Small intestine (tissue), 7 donors: Measurements from ENCODE around the gene CFAP57. TPM values are rescaled to one million over a fixed set of nuclear protein-coding genes. Genes with fewer than 3 reads are reported as not detected.

Experiments
- DNase-seq, 2 donors: peaks; one replicate each; pipeline versions ENCODE4 v3.0.0 to v3.0.0-alpha.2; 2013
- FAIRE-seq: peaks from 2 replicates; lab custom pipeline; 2012; peaks lifted over from hg19 to GRCh38; lab: Jason Lieb, UNC
- H3K27ac ChIP-seq, 3 donors: one replicate each; pipeline ENCODE4 v1.5.1; 2013; ENCODE audit warnings: low read length in 2 of 3, mild to moderate bottlenecking in 2 of 3, control low read depth in 1 of 3, inconsistent platforms in 1 of 3, low read depth in 1 of 3, moderate library complexity in 1 of 3
- H3K27me3 ChIP-seq, 3 donors: one replicate each; pipeline ENCODE4 v1.6.1; 2013; ENCODE audit warnings: low read length in 3 of 3, inconsistent platforms in 1 of 3; ENCODE audit not compliant: control insufficient read depth in 3 of 3, insufficient read depth in 3 of 3
- H3K36me3 ChIP-seq, 3 donors: one replicate each; pipeline ENCODE4 v1.6.1; 2013; ENCODE audit warnings: low read length in 3 of 3, inconsistent platforms in 1 of 3, low read depth in 1 of 3, mild to moderate bottlenecking in 1 of 3, moderate library complexity in 1 of 3; ENCODE audit not compliant: control insufficient read depth in 3 of 3, insufficient read depth in 2 of 3
- H3K4me1 ChIP-seq, 3 donors: one replicate each; pipeline ENCODE4 v1.6.1; 2013; ENCODE audit warnings: low read length in 2 of 3, inconsistent platforms in 1 of 3, low read depth in 1 of 3, mild to moderate bottlenecking in 1 of 3, moderate library complexity in 1 of 3; ENCODE audit not compliant: control insufficient read depth in 3 of 3, insufficient read depth in 2 of 3
- H3K4me3 ChIP-seq, 3 donors: one replicate each; pipeline ENCODE4 v1.5.1; 2013; ENCODE audit warnings: low read length in 3 of 3, control low read depth in 1 of 3, inconsistent platforms in 1 of 3, low read depth in 1 of 3, mild to moderate bottlenecking in 1 of 3, moderate library complexity in 1 of 3
- H3K9me3 ChIP-seq, 2 donors: one replicate each; pipeline ENCODE4 v1.6.1; 2013; ENCODE audit warnings: low read depth in 1 of 2, low read length in 1 of 2; ENCODE audit not compliant: control insufficient read depth in 2 of 2, insufficient read depth in 1 of 2
- WGBS, 3 donors: extraction: QIAGEN DNeasy Blood & Tissue Kit; methylation state at CpG; one replicate each; pipeline ENCODE4 v1.1.7; 2013; 5-methylcytosine and 5-hydroxymethylcytosine counted together
- polyA plus RNA-seq, 4 donors: library from polyadenylated mRNA; stranded (reverse) in 3 of 4; unstranded in 1 of 4; fragments of 200-250 nt in 3 of 4; fragments of 120-200 nt in 1 of 4; gene quantifications; one replicate each; pipeline versions ENCODE4 v1.2.1 to v1.2.3, GENCODE V29; 2013
- donor health status: healthy with polysubstance abuse.
- donor health status: control.
- donor health status: control.
- donor health status: Bipolar disorder and iron deficiency.
- donor health status: healthy.

CFAP57 gene
- polyA plus RNA-seq, 4 donors: 0.03 to 0.31 TPM; not detected in 2

DNA sequence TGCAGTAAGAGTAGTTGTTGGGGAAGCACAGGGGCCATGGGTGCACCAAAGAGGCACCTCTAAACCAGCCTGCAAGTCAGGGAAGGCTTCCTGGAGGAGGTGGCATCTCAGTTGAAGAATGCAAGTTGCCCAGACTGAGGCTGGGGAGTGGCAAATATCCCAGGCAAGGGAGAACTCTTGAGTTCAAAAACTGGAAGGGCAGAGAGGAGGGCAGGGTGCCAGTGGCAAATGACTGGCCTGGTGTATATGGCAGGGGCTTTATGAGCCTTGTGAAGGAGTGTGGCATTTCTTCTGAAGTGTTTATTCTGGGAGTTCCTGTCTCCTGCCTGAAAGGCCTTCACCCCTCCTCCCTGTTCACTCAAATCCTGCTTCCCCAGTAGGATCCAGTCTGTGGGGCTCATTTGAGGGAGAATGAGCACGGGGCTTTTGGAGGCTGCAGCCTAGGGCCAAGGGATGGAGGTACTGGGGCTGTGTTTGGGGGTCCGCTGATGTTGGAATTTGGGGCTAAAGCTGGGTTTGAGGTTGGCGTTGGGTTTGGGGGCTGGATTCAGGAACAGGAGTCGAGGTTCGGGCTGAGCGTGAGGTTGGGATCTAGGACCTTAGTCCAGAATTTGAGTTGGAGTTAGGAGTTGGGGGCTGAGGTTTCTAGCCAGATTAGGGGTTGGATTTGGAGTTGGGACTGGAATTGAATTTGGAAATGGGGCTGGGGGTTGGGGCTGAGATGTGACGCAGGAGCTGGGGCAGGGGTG, 97.7 kb downstream of the CFAP57 start, which contains the start of gene TMEM125:
Gene TMEM125 (plus strand): TSS at position 357 of the 749 bp plus-strand sequence. CDS start 2,740 bp downstream, outside the sequence.
- FAIRE-seq: no peak

DNA sequence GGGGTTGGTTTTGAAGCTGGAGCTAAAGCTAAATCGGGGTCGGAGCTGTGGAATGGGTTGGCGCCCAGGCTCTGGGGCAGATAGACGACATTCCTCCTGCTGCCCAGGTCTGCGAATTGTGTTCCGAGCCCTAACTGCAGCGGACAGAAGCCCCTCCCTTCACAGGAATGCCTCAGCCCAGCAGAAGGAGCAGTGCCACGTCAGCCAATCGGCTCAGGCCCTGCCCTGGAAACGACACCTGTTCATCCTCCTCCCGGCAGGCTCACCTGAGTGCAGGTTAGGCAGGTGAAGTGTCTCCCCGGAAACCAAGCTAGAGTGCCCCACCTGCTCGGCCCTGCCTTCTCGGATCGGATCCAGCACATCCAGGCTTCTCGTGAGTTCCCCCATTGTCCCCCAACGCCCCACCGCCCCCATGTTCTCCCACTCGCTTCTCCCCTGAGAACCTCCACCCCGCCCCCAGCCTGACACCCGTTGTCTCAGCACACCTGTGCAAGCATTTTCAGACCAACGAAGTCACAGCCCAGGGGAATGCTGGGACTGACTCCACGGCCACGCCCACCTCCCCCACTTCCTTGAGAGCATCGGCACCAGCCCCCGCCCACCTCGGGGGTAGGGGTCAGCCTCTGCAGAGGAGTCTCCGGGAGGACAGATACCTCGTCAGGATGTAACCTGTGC, 98.4 kb downstream of the CFAP57 start:
- FAIRE-seq (no peak), DNase-seq (peak; percentile 94 to 97)
- H3K27ac ChIP-seq: peak overlapping the region; percentile 84 to 91 (median 87)
- H3K9me3 ChIP-seq: no peaks in the 10 kb centered on the region
- no peaks in the 10 kb centered on the region for H3K27me3 ChIP-seq
- peaks cover 4 to 41% (median 4%) of the 10 kb centered on the region in 3 donors for H3K4me1 ChIP-seq
- peaks cover 0 to 17% (median 0%) of the 10 kb centered on the region in 3 donors for H3K36me3 ChIP-seq
- 2 to 7% (median 6%) methylated on average over 28 to 29 of the region's 29 CpGs for WGBS, 3 donors
- H3K4me3 ChIP-seq: peak overlapping the region in 2 of 3 donors; percentile 47 to 55

More for the DNA sequence above, 97.7 kb downstream of the CFAP57 start, which contains the start of gene TMEM125:
- Histone ChIP-seq H3K9me3 (no peaks in the 10 kb centered on the region), H3K27me3 (no peaks in the 10 kb centered on the region), H3K4me1 (peaks cover 4 to 38% (median 4%) of the 10 kb centered on the region in 3 donors), H3K36me3 (peaks cover 0 to 17% (median 0%) of the 10 kb centered on the region in 3 donors), H3K4me3 (peak within 1 kb of the TSS in 2 of 3 donors; percentile 47 to 55), H3K27ac (peak within 1 kb of the TSS; percentile 84 to 91 (median 87))
- whole genome bisulfite sequencing, 3 donors: 64 to 81% (median 66%) methylated on average over 7 of the region's 7 CpGs
- peak in 1 of 2 donors; percentile 59 for DNase-seq

DNA sequence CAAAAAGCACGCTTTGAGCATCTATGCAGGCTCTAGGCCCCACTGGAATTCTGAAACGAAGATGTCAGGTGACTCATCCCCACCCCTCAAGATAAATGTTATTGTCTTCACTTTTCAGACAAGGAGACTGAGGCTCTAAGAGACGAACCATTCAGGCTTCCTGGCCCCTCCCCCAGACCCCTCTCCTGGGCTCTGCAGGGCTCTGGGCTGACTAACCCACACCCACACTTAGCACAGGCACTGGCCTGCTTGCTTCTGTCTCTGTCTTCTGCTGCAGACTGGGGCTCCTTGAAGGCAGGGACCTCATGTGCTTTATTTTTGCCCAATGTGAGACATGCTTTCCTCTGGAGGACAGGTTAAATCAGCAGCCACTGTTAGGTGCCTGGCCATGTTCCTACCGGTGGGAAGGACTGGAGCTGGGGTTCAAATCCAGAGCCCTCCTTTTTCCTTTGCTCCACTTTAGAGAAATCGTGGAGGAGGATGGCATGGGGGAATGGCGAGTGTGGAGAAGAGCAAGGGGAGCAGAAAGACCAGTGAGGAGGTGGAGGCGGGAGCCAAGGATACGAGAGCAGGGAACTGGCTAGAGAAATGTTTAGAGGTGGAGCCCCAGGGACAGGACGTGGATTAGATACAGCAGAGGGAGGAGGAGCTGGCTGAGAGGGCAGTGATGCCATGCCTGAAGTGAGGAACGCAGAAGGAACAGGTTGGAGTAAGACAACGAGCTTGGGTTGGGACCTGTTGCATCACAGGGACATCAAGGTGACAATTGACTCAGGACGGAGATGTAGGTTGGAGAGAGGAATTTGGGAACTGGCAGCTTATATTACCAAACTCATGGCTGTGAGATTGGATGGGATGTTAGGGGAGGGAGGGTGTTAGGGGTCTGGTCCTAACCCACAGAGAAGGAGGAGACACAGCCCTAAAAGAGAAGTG, 99.3 kb downstream of the CFAP57 start:
- 46 to 69% (median 54%) methylated on average over 12 of the region's 12 CpGs for WGBS, 3 donors
- Histone ChIP-seq H3K4me1 (peaks cover 4 to 44% (median 4%) of the 10 kb centered on the region in 3 donors), H3K4me3 (peak overlapping the region in 2 of 3 donors; percentile 47 to 55), H3K9me3 (no peaks in the 10 kb centered on the region), H3K27me3 (no peaks in the 10 kb centered on the region), H3K27ac (peak overlapping the region; percentile 43 to 84 (median 72)), H3K36me3 (peaks cover 0 to 17% (median 0%) of the 10 kb centered on the region in 3 donors)
- FAIRE-seq (no peak), DNase-seq (no peak)

DNA sequence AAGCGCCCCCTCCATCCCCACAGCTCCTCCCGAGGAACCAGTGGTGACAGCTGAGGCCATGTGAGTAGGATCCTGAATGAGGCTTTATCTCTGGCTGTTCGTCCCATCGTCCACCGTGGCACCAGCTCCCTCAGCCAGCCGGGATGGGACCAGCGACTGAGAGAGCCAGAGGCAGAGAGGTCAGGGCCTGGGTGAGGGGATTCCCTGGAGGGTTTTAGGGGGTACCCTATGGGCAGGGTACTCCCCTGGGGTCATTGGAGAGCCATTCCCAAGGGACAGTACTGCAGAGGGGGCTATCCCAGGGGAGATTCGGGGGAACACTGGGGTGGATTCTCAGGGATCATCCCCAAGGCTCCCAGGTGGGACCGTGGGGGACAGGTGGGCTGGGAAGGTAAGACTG, 100.0 kb downstream of the CFAP57 start:
- Histone ChIP-seq H3K4me1 (peaks cover 4 to 51% (median 11%) of the 10 kb centered on the region in 3 donors), H3K36me3 (peaks cover 0 to 17% (median 0%) of the 10 kb centered on the region in 3 donors), H3K27ac (no peak overlapping the region), H3K27me3 (no peaks in the 10 kb centered on the region), H3K4me3 (no peak overlapping the region), H3K9me3 (no peaks in the 10 kb centered on the region)
- WGBS, 3 donors: 80 to 83% (median 81%) methylated on average over 9 of the region's 9 CpGs
- FAIRE-seq: no peak
- DNase-seq: no peak

DNA sequence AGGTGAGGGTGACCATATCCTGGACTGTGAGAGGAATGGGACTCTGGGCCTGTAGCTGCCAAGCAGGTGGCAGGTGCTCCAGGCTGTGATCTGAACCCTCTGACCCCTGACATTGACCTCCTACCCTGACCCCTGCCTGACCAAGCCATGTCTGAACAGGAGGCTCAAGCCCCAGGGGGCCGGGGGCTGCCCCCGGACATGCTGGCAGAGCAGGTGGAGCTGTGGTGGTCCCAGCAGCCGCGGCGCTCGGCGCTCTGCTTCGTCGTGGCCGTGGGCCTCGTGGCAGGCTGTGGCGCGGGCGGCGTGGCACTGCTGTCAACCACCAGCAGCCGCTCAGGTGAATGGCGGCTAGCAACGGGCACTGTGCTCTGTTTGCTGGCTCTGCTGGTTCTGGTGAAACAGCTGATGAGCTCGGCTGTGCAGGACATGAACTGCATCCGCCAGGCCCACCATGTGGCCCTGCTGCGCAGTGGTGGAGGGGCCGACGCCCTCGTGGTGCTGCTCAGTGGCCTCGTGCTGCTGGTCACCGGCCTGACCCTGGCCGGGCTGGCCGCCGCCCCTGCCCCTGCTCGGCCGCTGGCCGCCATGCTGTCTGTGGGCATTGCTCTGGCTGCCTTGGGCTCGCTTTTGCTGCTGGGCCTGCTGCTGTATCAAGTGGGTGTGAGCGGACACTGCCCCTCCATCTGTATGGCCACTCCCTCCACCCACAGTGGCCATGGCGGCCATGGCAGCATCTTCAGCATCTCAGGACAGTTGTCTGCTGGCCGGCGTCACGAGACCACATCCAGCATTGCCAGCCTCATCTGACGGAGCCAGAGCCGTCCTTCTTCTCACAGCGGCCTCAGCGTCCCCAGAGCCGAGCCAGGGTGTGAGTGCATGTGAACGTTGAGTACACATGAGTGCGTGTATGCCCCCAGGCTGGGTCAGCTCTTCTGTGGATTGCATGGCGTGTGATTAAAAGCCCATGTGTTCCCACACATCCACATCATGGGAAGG, 100.7 kb downstream of the CFAP57 start:
- no peak for FAIRE-seq
- DNase-seq: no peak

DNA sequence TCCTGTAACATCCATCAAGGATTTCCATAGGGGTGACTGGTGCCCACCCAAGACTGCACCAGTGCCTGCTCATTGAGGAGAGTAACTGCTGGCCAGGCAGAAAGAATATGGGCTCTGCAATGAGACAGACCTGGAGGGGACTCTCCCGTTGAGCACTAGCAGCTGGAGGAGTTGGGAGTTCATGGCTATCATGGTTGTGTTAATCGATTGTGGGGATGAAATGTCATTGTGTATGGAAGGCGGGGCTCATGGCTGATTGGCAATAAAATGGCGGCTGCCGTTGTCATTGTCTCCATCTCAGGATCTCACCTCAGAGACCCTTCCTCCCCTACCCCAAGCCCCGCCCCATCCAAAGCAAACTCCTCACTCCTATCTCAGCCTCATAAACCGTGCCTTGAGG, 101.6 kb downstream of the CFAP57 start:
- no peak overlapping the region for H3K4me3 ChIP-seq
- peaks cover 2 to 52% (median 9%) of the 10 kb centered on the region in 3 donors for H3K4me1 ChIP-seq
- FAIRE-seq: no peak
- 86 to 95% (median 93%) methylated on average over 7 of the region's 7 CpGs for WGBS, 3 donors
- no peaks in the 10 kb centered on the region for H3K9me3 ChIP-seq
- no peak for DNase-seq
- H3K36me3 ChIP-seq: peaks cover 0 to 22% (median 0%) of the 10 kb centered on the region in 3 donors
- peak overlapping the region in 2 of 3 donors; percentile 25 to 42 for H3K27ac ChIP-seq
- H3K27me3 ChIP-seq: no peaks in the 10 kb centered on the region

More for the DNA sequence above, 100.7 kb downstream of the CFAP57 start:
- Histone ChIP-seq H3K27ac (no peak overlapping the region), H3K4me3 (no peak overlapping the region), H3K9me3 (no peaks in the 10 kb centered on the region), H3K27me3 (no peaks in the 10 kb centered on the region), H3K4me1 (peaks cover 3 to 53% (median 12%) of the 10 kb centered on the region in 3 donors), H3K36me3 (peaks cover 0 to 17% (median 0%) of the 10 kb centered on the region in 3 donors)
- WGBS, 3 donors: 94 to 98% (median 96%) methylated on average over 35 to 46 of the region's 46 CpGs
